ENCODE measurements around the gene KCNMB4.

GRCh38 chr12:70365398-70365647 is 767 bp upstream of the KCNMB4 start:
- TF ChIP-seq CTCF (conservative IDR thresholded peaks at IDR 0.05) (no peak), ZFX (IDR thresholded peaks at IDR 0.05) (no peak)
